Endothelial cell of umbilical vein (primary cell): ENCODE measurements around the gene VSIR. TPM values are rescaled to one million over a fixed set of nuclear protein-coding genes. Genes with fewer than 3 reads are reported as not detected.
A peak's percentile ranks its signal among the peaks of the same experiment; 100 is the strongest.

ENCODE experiments used
- BruUV-seq: library from RNA; stranded (reverse); fragments of 400-500 nt; replicated peaks from 2 replicates; lab custom pipeline; 2021; lab: Mats Ljungman, UMichigan
- CTCF ChIA-PET: fragments of 300-600, 350-600 bp; sonication (Branson Sonifier 250); formaldehyde crosslinking; loops from one replicate; lab custom pipeline; 2021; ENCODE audit warnings: antibody characterized with exemption, inconsistent platforms; lab: Charles Lee
- POLR2A ChIA-PET: fragments of 300-600, 350-600 bp; sonication (Branson Sonifier 250); formaldehyde crosslinking; loops from one replicate; lab custom pipeline; 2021; ENCODE audit warnings: antibody characterized with exemption, inconsistent platforms; lab: Charles Lee
- DNase-seq: peaks from one replicate; pipeline ENCODE4 v3.0.0-alpha.2; 2011; ENCODE audit warnings: low read depth, low spot score
- FAIRE-seq: peaks from 2 replicates; lab custom pipeline; 2011; peaks lifted over from hg19 to GRCh38; lab: Jason Lieb, UNC
- H2AFZ ChIP-seq: 2 replicates; pipeline ENCODE4 v1.6.0; 2012; ENCODE audit warnings: low read depth, low read length, control low read depth, inconsistent platforms
- H3K27ac ChIP-seq: 2 replicates; pipeline ENCODE4 v1.5.1; 2011; ENCODE audit warnings: low read depth, mild to moderate bottlenecking, control low read depth, low read length, moderate library complexity; ENCODE audit not compliant: insufficient read depth
- H3K27me3 ChIP-seq, 2 experiments: 2 replicates each; pipeline versions ENCODE4 v1.6.0 to v1.6.1; 2011; ENCODE audit warnings: low read length in 2 of 2, mixed read lengths in 1 of 2; ENCODE audit not compliant: control insufficient read depth in 2 of 2, insufficient read depth in 2 of 2
- H3K36me3 ChIP-seq, 2 experiments: 2 replicates in 1 of 2; 3 replicates in 1 of 2; pipeline ENCODE4 v1.5.1; 2011; ENCODE audit warnings: low read length in 2 of 2, mild to moderate bottlenecking in 1 of 2, moderate library complexity in 1 of 2; ENCODE audit not compliant: control insufficient read depth in 2 of 2, insufficient read depth in 2 of 2; ENCODE audit errors: extremely low read depth in 1 of 2
- H3K4me1 ChIP-seq: 3 replicates; pipeline ENCODE4 v1.5.1; 2011; ENCODE audit warnings: mild to moderate bottlenecking, low read length; ENCODE audit not compliant: control insufficient read depth, insufficient read depth; ENCODE audit errors: extremely low read depth
- H3K4me2 ChIP-seq: 2 replicates; pipeline ENCODE4 v1.6.1; 2011; ENCODE audit warnings: low read length, control low read depth, mixed read lengths; ENCODE audit not compliant: insufficient read depth
- H3K4me3 ChIP-seq, 3 experiments: fragments of 200-600 bp in 1 of 3; sonication (generic), shearing (Covaris generic) in 1 of 3; replicated peaks in 1 of 3; 2 replicates each; pipeline ENCODE4 v1.5.1; 2011 to 2016; ENCODE audit warnings: control low read depth in 3 of 3, low read length in 3 of 3, mild to moderate bottlenecking in 2 of 3, inconsistent platforms in 1 of 3, low read depth in 1 of 3, moderate library complexity in 1 of 3; ENCODE audit not compliant: insufficient read depth in 1 of 3
- H3K79me2 ChIP-seq: 2 replicates; pipeline ENCODE4 v1.6.0; 2012; ENCODE audit warnings: low read length, inconsistent platforms; ENCODE audit not compliant: control insufficient read depth, insufficient read depth
- H3K9ac ChIP-seq: replicated peaks from 2 replicates; pipeline ENCODE3; 2011; ENCODE audit warnings: low read length, control low read depth; ENCODE audit not compliant: insufficient read depth; ENCODE audit errors: extremely low read depth
- H3K9me1 ChIP-seq: replicated peaks from 3 replicates; pipeline ENCODE4 v1.6.0; 2011; ENCODE audit warnings: mild to moderate bottlenecking, low read length; ENCODE audit not compliant: control insufficient read depth, insufficient read depth; ENCODE audit errors: extremely low read depth
- H3K9me3 ChIP-seq: replicated peaks from 2 replicates; pipeline ENCODE4 v1.5.1; 2012; ENCODE audit warnings: low read length, inconsistent platforms; ENCODE audit not compliant: control insufficient read depth, insufficient read depth
- H4K20me1 ChIP-seq: replicated peaks from 2 replicates; pipeline ENCODE3; 2011; ENCODE audit warnings: mild to moderate bottlenecking, low read length; ENCODE audit not compliant: control insufficient read depth, insufficient read depth; ENCODE audit errors: extremely low read depth
- GATA2 ChIP-seq: IDR thresholded peaks from 2 replicates; pipeline ENCODE4 v1.7.0; 2011; ENCODE audit warnings: low read depth, mild to moderate bottlenecking, moderate library complexity, mixed read lengths, low read length; ENCODE audit not compliant: insufficient read length, insufficient read depth
- dilution Hi-C: fragments of 300-500 bp; cut with MboI; formaldehyde crosslinking; loops from one replicate; pipeline ENCODE4 v1.15.0; 2019; ENCODE audit warnings: low sequenced_read_pairs; ENCODE audit not compliant: extremely low pct_ligation_motif_present
- intact Hi-C: fragments of 100-400 bp; cut with micrococcal nuclease; formaldehyde crosslinking; loops from one replicate; pipeline ENCODE4 v1.10.0; 2022
- polyA plus RNA-seq, 4 experiments: library from polyadenylated mRNA; depleted of rRNA in 3 of 4; stranded (reverse) in 3 of 4; unstranded in 1 of 4; fragments of >200 nt; gene quantifications; 2 replicates each; pipeline versions ENCODE4 v1.2.1 to v1.2.3, GENCODE V29; 2011 to 2012; ENCODE audit warnings: missing spikeins in 1 of 4
- total RNA-seq: library from RNA; stranded (reverse); gene quantifications from 2 replicates; pipeline ENCODE4 v1.2.3, GENCODE V29; 2021
- TF ChIP-seq, protein P1 (sequence below), 2 donors: IDR thresholded peaks; 1 replicate in 1 of 2; 2 replicates in 1 of 2; pipeline ENCODE4 v1.5.1; 2011; ENCODE audit warnings: low read length in 2 of 2, mild to moderate bottlenecking in 2 of 2, moderate library complexity in 2 of 2, control low read depth in 1 of 2, inconsistent platforms in 1 of 2, low read depth in 1 of 2; ENCODE audit not compliant: insufficient read depth in 1 of 2; ENCODE audit errors: extremely low read depth in 1 of 2
- TF ChIP-seq, protein P2 (sequence below): IDR thresholded peaks from 2 replicates; pipeline ENCODE4 v1.6.1; 2011; ENCODE audit not compliant: insufficient read depth, insufficient read length

Gene VSIR
- total and polyA plus RNA-seq, 2 donors (not counting 3 experiments of a cell fraction or from before 2014, with no cell fraction given), result 4.9 to 6.3 TPM

DNA sequence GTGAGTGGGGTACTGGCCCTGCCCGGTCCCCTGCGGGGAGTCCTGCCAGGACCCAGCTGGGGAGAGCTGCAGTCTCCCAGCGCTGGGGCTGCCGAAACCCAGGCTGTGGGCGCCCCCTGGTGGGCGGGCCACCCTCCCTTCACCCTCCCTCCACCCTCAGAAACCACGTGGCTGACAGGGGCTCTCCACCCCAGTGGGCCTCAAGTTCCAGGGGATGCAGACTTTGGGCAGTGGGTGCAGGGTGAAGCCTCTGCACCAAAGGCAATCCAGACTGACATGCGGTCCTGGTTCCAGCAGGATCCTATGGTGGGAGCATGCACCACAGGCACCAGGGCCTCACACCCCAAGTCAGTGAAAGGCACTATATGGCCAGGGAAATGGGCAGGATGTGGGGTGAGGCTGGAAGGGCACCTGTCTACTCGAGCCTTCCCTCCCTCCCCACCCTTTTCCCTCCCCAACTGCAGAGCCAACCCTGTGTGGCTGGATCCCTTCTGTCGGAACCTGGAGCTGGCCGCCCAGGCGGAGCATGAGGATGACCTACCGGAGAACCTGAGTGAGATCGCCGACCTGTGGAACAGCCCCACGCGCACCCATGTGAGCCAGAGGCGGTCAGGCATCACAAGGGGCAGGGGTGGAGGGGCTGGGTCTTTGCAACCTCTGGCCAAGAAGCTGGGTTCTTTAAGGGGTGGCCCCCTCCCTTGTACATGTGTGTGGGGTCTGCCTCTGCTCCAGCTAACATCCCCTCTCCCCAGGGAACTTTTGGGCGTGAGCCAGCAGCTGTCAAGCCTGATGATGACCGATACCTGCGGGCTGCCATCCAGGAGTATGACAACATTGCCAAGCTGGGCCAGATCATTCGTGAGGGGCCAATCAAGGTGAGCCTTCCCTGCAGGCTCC lies 38.9 kb upstream of the VSIR start:
- Histone ChIP-seq H3K4me3 (no peak overlapping the region), H3K9me1 (no peaks in the 10 kb centered on the region), H3K4me1 (no peaks in the 10 kb centered on the region), H4K20me1 (no peaks in the 10 kb centered on the region), H3K9me3 (no peaks in the 10 kb centered on the region), H2AFZ (no peak overlapping the region), H3K79me2 (no peaks in the 10 kb centered on the region), H3K36me3 (peaks cover 0 to 18% of the 10 kb centered on the region in 2 experiments), H3K4me2 (no peak overlapping the region), H3K9ac (no peak overlapping the region), H3K27me3 (no peaks in the 10 kb centered on the region), H3K27ac (no peak overlapping the region)
- FAIRE-seq, result peak; percentile 80
- TF ChIP-seq, protein P1, sequence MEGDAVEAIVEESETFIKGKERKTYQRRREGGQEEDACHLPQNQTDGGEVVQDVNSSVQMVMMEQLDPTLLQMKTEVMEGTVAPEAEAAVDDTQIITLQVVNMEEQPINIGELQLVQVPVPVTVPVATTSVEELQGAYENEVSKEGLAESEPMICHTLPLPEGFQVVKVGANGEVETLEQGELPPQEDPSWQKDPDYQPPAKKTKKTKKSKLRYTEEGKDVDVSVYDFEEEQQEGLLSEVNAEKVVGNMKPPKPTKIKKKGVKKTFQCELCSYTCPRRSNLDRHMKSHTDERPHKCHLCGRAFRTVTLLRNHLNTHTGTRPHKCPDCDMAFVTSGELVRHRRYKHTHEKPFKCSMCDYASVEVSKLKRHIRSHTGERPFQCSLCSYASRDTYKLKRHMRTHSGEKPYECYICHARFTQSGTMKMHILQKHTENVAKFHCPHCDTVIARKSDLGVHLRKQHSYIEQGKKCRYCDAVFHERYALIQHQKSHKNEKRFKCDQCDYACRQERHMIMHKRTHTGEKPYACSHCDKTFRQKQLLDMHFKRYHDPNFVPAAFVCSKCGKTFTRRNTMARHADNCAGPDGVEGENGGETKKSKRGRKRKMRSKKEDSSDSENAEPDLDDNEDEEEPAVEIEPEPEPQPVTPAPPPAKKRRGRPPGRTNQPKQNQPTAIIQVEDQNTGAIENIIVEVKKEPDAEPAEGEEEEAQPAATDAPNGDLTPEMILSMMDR (IDR thresholded peaks at IDR 0.05; ENCODE audit: extremely low read depth in 1 of 2, insufficient read depth in 1 of 2, low read depth in 1 of 2, low read length in 2 of 2), result peak; percentile 89 to 92
- TF ChIP-seq, protein P2, sequence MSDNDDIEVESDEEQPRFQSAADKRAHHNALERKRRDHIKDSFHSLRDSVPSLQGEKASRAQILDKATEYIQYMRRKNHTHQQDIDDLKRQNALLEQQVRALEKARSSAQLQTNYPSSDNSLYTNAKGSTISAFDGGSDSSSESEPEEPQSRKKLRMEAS, result peak; percentile 79
- TF ChIP-seq GATA2, result no peak
- ChIA-PET POLR2A (interaction anchor here (0.6 kb wide), 1 partner anchor 494 kb away, joined by 5 read pairs; the partner anchor contains the start of gene SLC29A3), CTCF (interaction anchor here (0.5 to 4.1 kb wide), 30 partner anchors 10 to 498 kb away, joined by 3 to 36 read pairs (median 3); partner anchors contain the start of genes CDH23 and SLC29A3)
- intact Hi-C loops (loop anchor here (1.0 to 5.0 kb wide), 4 partner anchors 100 to 500 kb away; no protein-coding TSS in a partner anchor), dilution Hi-C loops (no loop called here)
- DNase-seq, result peak; percentile 46
- no TSS peak for BruUV-seq
